NCI-H748 (cell line): Measurements from ENCODE around the gene UBN2.

Experiments
- DNase-seq: peaks from one replicate; lab custom pipeline; 2025; ENCODE audit not compliant: unreplicated experiment; lab: John Stamatoyannopoulos, UW

UBN2 gene

GRCh38 chr7:139231513-139232376 is 708 bp downstream of the UBN2 start:
- DNase-seq = peak; percentile 59

GRCh38 chr7:139232377-139232717 is 1.3 kb downstream of the UBN2 start:
- no peak for DNase-seq

GRCh38 chr7:139232904-139233303 is 1.9 kb downstream of the UBN2 start:
- DNase-seq = no peak

- DNase-seq = no peak
Observed at GRCh38 chr7:139241258-139241657, 10.2 kb downstream of the UBN2 start.

GRCh38 chr7:139242741-139243281 is 11.8 kb downstream of the UBN2 start:
- no peak for DNase-seq

GRCh38 chr7:139245401-139245800 is 14.4 kb downstream of the UBN2 start:
- no peak for DNase-seq

- DNase-seq = no peak
Observed at GRCh38 chr7:139246494-139246893, 15.5 kb downstream of the UBN2 start.

- no peak for DNase-seq
Observed at GRCh38 chr7:139246905-139247304, 15.9 kb downstream of the UBN2 start.

- DNase-seq = no peak
Observed at GRCh38 chr7:139249179-139249810, 18.3 kb downstream of the UBN2 start.

- DNase-seq = no peak
Observed at GRCh38 chr7:139252451-139252850, 21.4 kb downstream of the UBN2 start.

- no peak for DNase-seq
Observed at GRCh38 chr7:139254281-139254680, 23.2 kb downstream of the UBN2 start.

GRCh38 chr7:139254728-139255127 is 23.7 kb downstream of the UBN2 start:
- no peak for DNase-seq

- DNase-seq = no peak
Observed at GRCh38 chr7:139255290-139255689, 24.3 kb downstream of the UBN2 start.

- no peak for DNase-seq
Observed at GRCh38 chr7:139259142-139259541, 28.1 kb downstream of the UBN2 start.

GRCh38 chr7:139264220-139264619 is 33.2 kb downstream of the UBN2 start:
- no peak for DNase-seq

GRCh38 chr7:139265673-139266072 is 34.6 kb downstream of the UBN2 start:
- no peak for DNase-seq

GRCh38 chr7:139271718-139272628 is 40.9 kb downstream of the UBN2 start:
- no peak for DNase-seq

- no peak for DNase-seq
Observed at GRCh38 chr7:139284252-139284896, 53.3 kb downstream of the UBN2 start.

- DNase-seq = no peak
Observed at GRCh38 chr7:139286144-139286543, 55.1 kb downstream of the UBN2 start.

- DNase-seq = no peak
Observed at GRCh38 chr7:139292821-139293220, 61.8 kb downstream of the UBN2 start.

- no peak for DNase-seq
Observed at GRCh38 chr7:139293534-139293933, 62.5 kb downstream of the UBN2 start.
